Measurements from ENCODE around the gene GPR87. TPM values are rescaled to one million over a fixed set of nuclear protein-coding genes. Genes with fewer than 3 reads are reported as not detected.

Gene GPR87
- polyA plus RNA-seq, 2 of the 4 experiments (the other 2 are of a cell fraction): 0.41 to 0.52 TPM

DNA sequence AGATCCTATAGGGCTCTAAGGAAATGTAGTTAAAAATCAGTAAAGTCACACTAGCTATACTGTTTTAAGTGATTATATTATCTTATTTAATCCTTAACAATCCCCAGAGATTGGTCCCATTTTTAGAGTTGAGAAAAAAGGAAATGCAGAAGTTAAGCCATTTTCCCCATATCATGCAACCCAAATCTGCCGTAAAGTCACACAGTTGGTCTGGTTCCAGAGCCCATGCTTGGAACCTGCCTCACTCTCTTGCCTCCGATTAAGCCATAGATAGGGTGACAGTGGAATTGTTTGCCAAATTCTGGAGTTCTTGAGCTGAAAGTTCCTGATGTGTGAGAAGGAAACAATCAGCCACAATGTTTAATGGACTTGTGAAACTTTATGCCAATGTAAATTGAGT, 15.1 kb upstream of the GPR87 start:
- ChIA-PET POLR2A (no interaction called here), CTCF (interaction anchor here (1.3 to 1.6 kb wide), 2 partner anchors 27 to 104 kb away, joined by 4 to 5 read pairs; no protein-coding TSS in a partner anchor)
- 83% methylated on average over 2 of the region's 2 CpGs for WGBS (ENCODE audit: missing lambda C conversion rate)

DNA sequence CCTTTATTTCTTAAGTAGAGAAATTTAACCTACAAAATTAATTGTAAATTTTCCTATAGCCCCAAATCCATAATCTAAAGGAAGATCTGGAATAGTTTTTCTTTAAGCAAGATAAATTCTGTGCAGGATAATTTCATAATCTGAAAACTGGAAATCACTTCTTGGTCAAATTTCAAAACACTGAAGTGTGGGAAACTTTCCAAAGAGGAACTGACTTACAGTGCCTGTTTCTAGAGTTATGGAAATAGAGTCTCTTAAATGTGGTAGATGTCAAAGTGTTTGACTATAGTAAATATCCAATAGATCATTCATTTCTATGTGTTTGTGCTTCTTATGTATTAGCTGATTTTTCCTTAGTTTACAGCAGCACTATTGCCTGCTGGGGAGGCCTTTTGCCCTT, 14.3 kb upstream of the GPR87 start:
- Histone ChIP-seq H3K4me1 (peaks cover 13% of the 10 kb centered on the region; the same call in 2 of the 3 replicates), H3K4me3 (no peak overlapping the region), H3K4me2 (no peak overlapping the region), H3K27ac (no peak overlapping the region), H3K9me3 (no peaks in the 10 kb centered on the region)
- no peak for TF ChIP-seq EP300 (IDR thresholded peaks at IDR 0.05)
- TF ChIP-seq ZFP36 (IDR thresholded peaks at IDR 0.05; ENCODE audit: borderline replicate concordance, partially characterized antibody): no peak
- no peak for TF ChIP-seq GATA3 (IDR thresholded peaks at IDR 0.05; ENCODE audit: borderline replicate concordance)
- TF ChIP-seq FOSL2 (IDR thresholded peaks at IDR 0.05): no peak
- no peak for TF ChIP-seq FOSL2 (CRISPR knock-in tag; IDR thresholded peaks at IDR 0.05)
- TF ChIP-seq MAZ (IDR thresholded peaks at IDR 0.05; ENCODE audit: borderline replicate concordance, low read depth, low read length): no peak
- DNase-seq (ENCODE audit: low read depth in 1 of 2, low spot score in 1 of 2) (no peak), FAIRE-seq (no peak), ATAC-seq (no peak)
- CTCF ChIA-PET: interaction anchor here (1.3 kb wide), 1 partner anchor 103 kb away, joined by 5 read pairs; no protein-coding TSS in a partner anchor
- POLR2A ChIA-PET: no interaction called here

More for the DNA sequence above, 15.1 kb upstream of the GPR87 start:
- Histone ChIP-seq H3K4me2 (no peak overlapping the region), H3K4me3 (no peak overlapping the region), H3K27ac (no peak overlapping the region), H3K4me1 (peaks cover 13% of the 10 kb centered on the region; the same call in 2 of the 3 replicates), H3K9me3 (no peaks in the 10 kb centered on the region)
- ATAC-seq: no peak
- FAIRE-seq: no peak
- DNase-seq (ENCODE audit: low read depth in 1 of 2, low spot score in 1 of 2): no peak
- no peak for TF ChIP-seq NPAS2 (CRISPR knock-in tag; IDR thresholded peaks at IDR 0.05; ENCODE audit: borderline replicate concordance)
- no peak for TF ChIP-seq EHMT2 (IDR thresholded peaks at IDR 0.05; ENCODE audit: low read depth)
- TF ChIP-seq ESRRA (IDR thresholded peaks at IDR 0.05; ENCODE audit: borderline replicate concordance, low read length): no peak
- no peak for TF ChIP-seq PHF8 (IDR thresholded peaks at IDR 0.05; ENCODE audit: borderline replicate concordance, low read depth)
- no peak for TF ChIP-seq KDM1A (IDR thresholded peaks at IDR 0.05; ENCODE audit: low read depth)
- TF ChIP-seq NFE2L2 (conservative IDR thresholded peaks at IDR 0.05; ENCODE audit: low read length): no peak
- TF ChIP-seq RARB (CRISPR knock-in tag; IDR thresholded peaks at IDR 0.05): no peak
- TF ChIP-seq RAD21 (conservative IDR thresholded peaks at IDR 0.05 in 1 of 2, IDR thresholded peaks at IDR 0.05 in 1 of 2): no peak
- no peak for TF ChIP-seq MYC (IDR thresholded peaks at IDR 0.05; ENCODE audit: borderline replicate concordance, low read length)
- TF ChIP-seq RNF2 (IDR thresholded peaks at IDR 0.05; ENCODE audit: borderline replicate concordance, low read depth): no peak
- no peak for TF ChIP-seq RCOR1 (IDR thresholded peaks at IDR 0.05; ENCODE audit: low read depth, low read length)
- no peak for TF ChIP-seq MAFK (IDR thresholded peaks at IDR 0.05; ENCODE audit: partially characterized antibody)

DNA sequence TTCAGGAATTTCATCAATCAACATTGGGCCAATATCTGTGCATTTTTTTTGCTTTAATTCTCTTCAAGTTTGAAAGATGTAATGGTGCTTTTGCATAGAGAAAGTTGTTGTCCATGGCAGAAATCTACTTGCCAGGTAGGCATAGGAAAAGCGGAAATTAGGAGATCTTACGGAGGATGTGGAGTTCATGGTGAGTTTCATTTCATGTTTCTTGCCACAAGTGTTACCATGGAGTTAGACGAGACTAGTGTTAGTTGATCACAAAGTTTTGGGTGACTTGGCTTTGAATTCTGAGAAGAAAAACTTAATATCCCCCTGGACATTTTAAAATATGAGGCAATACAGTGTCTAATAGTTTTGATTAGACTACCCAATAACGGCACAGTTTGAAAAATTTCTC, 13.8 kb upstream of the GPR87 start:
- ChIA-PET POLR2A (no interaction called here), CTCF (interaction anchor here (0.9 kb wide), 1 partner anchor 137 kb away, joined by 3 read pairs; no protein-coding TSS in a partner anchor)
- Histone ChIP-seq H3K4me2 (no peak overlapping the region), H3K9me3 (no peaks in the 10 kb centered on the region), H3K4me1 (peaks cover 13% of the 10 kb centered on the region; the same call in 2 of the 3 replicates), H3K27ac (no peak overlapping the region), H3K4me3 (no peak overlapping the region)
- ATAC-seq: no peak
- FAIRE-seq: no peak
- DNase-seq (ENCODE audit: low read depth in 1 of 2, low spot score in 1 of 2): no peak
- WGBS (ENCODE audit: missing lambda C conversion rate): 86% methylated on average over 4 of the region's 4 CpGs
- TF ChIP-seq EP300 (IDR thresholded peaks at IDR 0.05) (no peak), KDM1A (IDR thresholded peaks at IDR 0.05; ENCODE audit: low read depth) (no peak), ZC3H11A (IDR thresholded peaks at IDR 0.05) (no peak), CEBPB (IDR thresholded peaks at IDR 0.05) (no peak), POLR2A (IDR thresholded peaks at IDR 0.05; ENCODE audit: low read length) (no peak), RNF2 (IDR thresholded peaks at IDR 0.05; ENCODE audit: borderline replicate concordance, low read depth) (no peak), MAZ (IDR thresholded peaks at IDR 0.05; ENCODE audit: borderline replicate concordance, low read depth, low read length) (no peak)

DNA sequence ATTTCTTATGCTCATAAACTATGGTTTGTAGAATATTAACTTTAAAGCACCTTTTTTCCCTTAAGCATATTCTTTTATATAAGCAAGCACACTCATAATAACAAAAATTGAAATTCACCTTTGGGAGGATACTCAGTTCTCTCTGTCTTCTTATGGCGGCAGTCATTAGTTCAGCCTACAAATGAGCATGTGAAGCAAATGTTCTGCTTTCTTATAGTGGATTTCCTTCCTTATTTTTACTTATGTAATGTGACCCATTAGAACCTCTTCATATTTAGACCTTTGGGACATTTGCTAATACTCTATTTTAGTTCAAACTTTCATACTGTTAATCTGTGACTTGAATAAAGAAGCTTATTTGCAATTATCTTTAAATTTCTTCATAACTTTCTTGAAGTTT, 12.7 kb upstream of the GPR87 start, which contains the start of gene P2RY13:
P2RY13 (minus strand) TSS at position 187 of the 400 bp plus-strand sequence; CDS start at position 166, 21 bp downstream.
- TF ChIP-seq ZC3H11A (IDR thresholded peaks at IDR 0.05): no peak
- no peak for TF ChIP-seq EHF (CRISPR knock-in tag; IDR thresholded peaks at IDR 0.05)
- no peak for TF ChIP-seq EP300 (IDR thresholded peaks at IDR 0.05)
- TF ChIP-seq CEBPB (IDR thresholded peaks at IDR 0.05): no peak
- TF ChIP-seq PHF8 (IDR thresholded peaks at IDR 0.05; ENCODE audit: borderline replicate concordance, low read depth): no peak
- no peak for TF ChIP-seq HOXA7 (CRISPR knock-in tag; IDR thresholded peaks at IDR 0.05)
- TF ChIP-seq, protein P1, sequence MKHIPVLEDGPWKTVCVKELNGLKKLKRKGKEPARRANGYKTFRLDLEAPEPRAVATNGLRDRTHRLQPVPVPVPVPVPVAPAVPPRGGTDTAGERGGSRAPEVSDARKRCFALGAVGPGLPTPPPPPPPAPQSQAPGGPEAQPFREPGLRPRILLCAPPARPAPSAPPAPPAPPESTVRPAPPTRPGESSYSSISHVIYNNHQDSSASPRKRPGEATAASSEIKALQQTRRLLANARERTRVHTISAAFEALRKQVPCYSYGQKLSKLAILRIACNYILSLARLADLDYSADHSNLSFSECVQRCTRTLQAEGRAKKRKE (CRISPR knock-in tag; IDR thresholded peaks at IDR 0.05; ENCODE audit: low read depth): no peak
- H3K9me3 ChIP-seq: no peaks in the 10 kb centered on the region
- 92% methylated on average over 1 of the region's 1 CpG for WGBS (ENCODE audit: missing lambda C conversion rate)
- POLR2A ChIA-PET: no interaction called here
- peak; percentile 32 for FAIRE-seq
- peak within 1 kb of the TSS; percentile 35 to 44; a peak in 5 of 6 replicates for H3K27ac ChIP-seq
- peak within 1 kb of the TSS; percentile 70 for H3K4me2 ChIP-seq
- CTCF ChIA-PET: interaction anchor here (0.9 to 5.4 kb wide), 5 partner anchors 24 to 161 kb away, joined by 3 to 47 read pairs (median 7); no protein-coding TSS in a partner anchor
- H3K4me3 ChIP-seq: peak within 1 kb of the TSS; percentile 27; the same call in 2 of the 3 replicates
- no peak for ATAC-seq
- no peak for DNase-seq (ENCODE audit: low read depth in 1 of 2, low spot score in 1 of 2)
- H3K4me1 ChIP-seq: peaks cover 13% of the 10 kb centered on the region; the same call in 2 of the 3 replicates
